ENCODE data around the gene TRRAP.

DNA sequence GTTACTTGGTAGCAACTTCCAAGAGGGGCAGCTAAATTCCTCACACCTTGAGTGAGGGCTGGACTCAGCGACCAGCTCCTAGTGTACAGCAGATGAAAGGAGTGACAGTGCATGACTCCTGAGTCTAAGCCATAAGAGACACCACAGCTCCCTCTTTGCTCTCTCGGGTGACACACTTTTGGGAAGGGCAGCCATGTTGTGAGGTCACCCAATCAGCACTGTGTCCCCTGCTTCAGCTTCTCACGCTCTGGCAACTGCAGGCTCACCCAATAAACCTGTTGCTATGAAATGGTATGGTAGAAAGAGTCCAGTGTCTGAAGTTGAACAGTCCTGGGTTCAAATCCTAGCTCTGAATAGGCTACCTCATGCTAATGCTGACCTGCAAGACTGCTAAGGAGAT lies 29.4 kb upstream of the TRRAP start:
- TF ChIP-seq CTCF (IDR thresholded peaks at IDR 0.05 in 8 of 11, conservative IDR thresholded peaks at IDR 0.05 in 3 of 11) (no peak), POLR2AphosphoS5 (IDR thresholded peaks at IDR 0.05) (no peak), POLR2A (IDR thresholded peaks at IDR 0.05) (no peak)
